HL-60 (cell line): ENCODE results near the gene ZDHHC7.

Experiments
- SPI1 ChIP-seq: IDR thresholded peaks from 2 replicates; pipeline ENCODE4 v1.6.1; 2012; ENCODE audit warnings: low read depth, mild to moderate bottlenecking, borderline replicate concordance
- TF ChIP-seq, protein P1 (sequence below): IDR thresholded peaks from one replicate; pipeline ENCODE4 v1.5.1; 2011; ENCODE audit warnings: low read length, control low read depth, inconsistent platforms; ENCODE audit not compliant: insufficient read depth

GRCh38 chr16:85046931-85047866, 35.9 kb upstream of the ZDHHC7 start:
- TF ChIP-seq, protein P1, sequence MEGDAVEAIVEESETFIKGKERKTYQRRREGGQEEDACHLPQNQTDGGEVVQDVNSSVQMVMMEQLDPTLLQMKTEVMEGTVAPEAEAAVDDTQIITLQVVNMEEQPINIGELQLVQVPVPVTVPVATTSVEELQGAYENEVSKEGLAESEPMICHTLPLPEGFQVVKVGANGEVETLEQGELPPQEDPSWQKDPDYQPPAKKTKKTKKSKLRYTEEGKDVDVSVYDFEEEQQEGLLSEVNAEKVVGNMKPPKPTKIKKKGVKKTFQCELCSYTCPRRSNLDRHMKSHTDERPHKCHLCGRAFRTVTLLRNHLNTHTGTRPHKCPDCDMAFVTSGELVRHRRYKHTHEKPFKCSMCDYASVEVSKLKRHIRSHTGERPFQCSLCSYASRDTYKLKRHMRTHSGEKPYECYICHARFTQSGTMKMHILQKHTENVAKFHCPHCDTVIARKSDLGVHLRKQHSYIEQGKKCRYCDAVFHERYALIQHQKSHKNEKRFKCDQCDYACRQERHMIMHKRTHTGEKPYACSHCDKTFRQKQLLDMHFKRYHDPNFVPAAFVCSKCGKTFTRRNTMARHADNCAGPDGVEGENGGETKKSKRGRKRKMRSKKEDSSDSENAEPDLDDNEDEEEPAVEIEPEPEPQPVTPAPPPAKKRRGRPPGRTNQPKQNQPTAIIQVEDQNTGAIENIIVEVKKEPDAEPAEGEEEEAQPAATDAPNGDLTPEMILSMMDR, result no peak
- no peak for TF ChIP-seq SPI1
